Measurements from ENCODE around the gene TMEM183A.

GRCh38 chr1:203058676-203058935 is 51.4 kb downstream of the TMEM183A start:
- TF ChIP-seq CTCF (IDR thresholded peaks at IDR 0.05) (no peak), POLR2A (IDR thresholded peaks at IDR 0.05; ENCODE audit: low read depth) (no peak), EP300 (IDR thresholded peaks at IDR 0.05) (no peak)

Data from esophagus muscularis mucosa (tissue), 4 donors.